ENCODE data around the gene BCL2L12.
"Not testable (repeated sequence)": the region's sequence is repeated elsewhere in the genome, so short reads cannot be mapped to it uniquely, and the experiment has no call there.

Gene BCL2L12

DNA sequence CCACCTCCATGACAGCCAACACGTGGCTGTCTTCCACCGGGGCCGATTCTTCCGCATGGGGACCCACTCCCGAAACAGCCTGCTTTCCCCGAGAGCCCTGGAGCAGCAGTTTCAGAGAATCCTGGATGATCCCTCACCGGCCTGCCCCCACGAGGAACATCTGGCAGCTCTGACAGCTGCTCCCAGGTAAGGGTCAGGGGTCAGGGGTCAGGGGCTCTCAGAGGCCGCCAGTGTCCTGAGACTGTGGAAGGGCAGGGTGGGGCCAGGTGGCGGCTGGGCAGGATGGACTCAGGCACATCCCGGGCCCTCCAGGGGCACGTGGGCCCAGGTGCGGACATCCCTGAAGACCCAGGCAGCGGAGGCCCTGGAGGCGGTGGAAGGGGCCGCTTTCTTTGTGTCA lies 40.2 kb downstream of the BCL2L12 start:
- no peak overlapping the region for H3K27ac ChIP-seq (ENCODE audit: low read depth, low read length)
- no peak overlapping the region for H3K9ac ChIP-seq (ENCODE audit: low read depth in 1 of 2, low read length in 2 of 2)
- H3K4me1 ChIP-seq (ENCODE audit: control insufficient read depth in 1 of 2, insufficient read depth in 2 of 2, low read length in 2 of 2), result no peaks in the 10 kb centered on the region
- no peak overlapping the region for H3K4me3 ChIP-seq (ENCODE audit: low read depth in 1 of 2, low read length in 2 of 2)
- H3K36me3 ChIP-seq (ENCODE audit: control insufficient read depth in 1 of 2, insufficient read depth in 2 of 2, low read length in 2 of 2), result no peaks in the 10 kb centered on the region
- H3K9me3 ChIP-seq (ENCODE audit: control insufficient read depth in 1 of 2, low read length in 2 of 2), result no peaks in the 10 kb centered on the region
- H3K27me3 ChIP-seq (ENCODE audit: control insufficient read depth in 1 of 2, insufficient read depth in 2 of 2, low read length in 2 of 2), result no peaks in the 10 kb centered on the region

DNA sequence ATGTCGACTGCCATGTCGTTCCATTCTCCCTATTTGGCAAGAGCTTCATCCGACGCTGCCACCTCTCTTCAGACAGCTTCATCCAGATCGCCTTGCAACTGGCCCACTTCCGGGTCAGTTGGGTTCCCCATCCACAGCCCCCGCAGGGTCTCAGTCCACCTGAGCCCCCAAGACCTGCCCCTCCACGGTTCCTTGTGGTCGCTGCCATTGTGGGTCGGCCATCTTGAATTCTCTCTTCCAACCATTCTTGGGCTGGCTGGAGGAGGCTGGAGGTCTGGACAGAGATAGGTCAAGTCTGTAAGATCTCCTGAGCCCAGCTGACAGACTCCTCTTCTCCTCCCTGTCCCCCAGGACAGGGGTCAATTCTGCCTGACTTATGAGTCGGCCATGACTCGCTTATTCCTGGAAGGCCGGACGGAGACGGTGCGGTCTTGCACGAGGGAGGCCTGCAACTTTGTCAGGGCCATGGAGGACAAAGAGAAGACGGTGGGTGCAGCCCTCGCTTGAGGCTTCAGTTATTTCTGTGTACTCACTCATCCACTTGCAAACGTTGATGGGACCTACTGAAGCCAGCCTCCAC lies 44.7 kb downstream of the BCL2L12 start:
- Histone ChIP-seq H3K27me3 (ENCODE audit: control insufficient read depth in 1 of 2, insufficient read depth in 2 of 2, low read length in 2 of 2) (no peaks in the 10 kb centered on the region), H3K9me3 (ENCODE audit: control insufficient read depth in 1 of 2, low read length in 2 of 2) (no peaks in the 10 kb centered on the region), H3K9ac (ENCODE audit: low read depth in 1 of 2, low read length in 2 of 2) (no peak overlapping the region), H3K36me3 (ENCODE audit: control insufficient read depth in 1 of 2, insufficient read depth in 2 of 2, low read length in 2 of 2) (no peaks in the 10 kb centered on the region), H3K4me1 (ENCODE audit: control insufficient read depth in 1 of 2, insufficient read depth in 2 of 2, low read length in 2 of 2) (no peaks in the 10 kb centered on the region), H3K27ac (ENCODE audit: low read depth, low read length) (no peak overlapping the region), H3K4me3 (ENCODE audit: low read depth in 1 of 2, low read length in 2 of 2) (no peak overlapping the region)

DNA sequence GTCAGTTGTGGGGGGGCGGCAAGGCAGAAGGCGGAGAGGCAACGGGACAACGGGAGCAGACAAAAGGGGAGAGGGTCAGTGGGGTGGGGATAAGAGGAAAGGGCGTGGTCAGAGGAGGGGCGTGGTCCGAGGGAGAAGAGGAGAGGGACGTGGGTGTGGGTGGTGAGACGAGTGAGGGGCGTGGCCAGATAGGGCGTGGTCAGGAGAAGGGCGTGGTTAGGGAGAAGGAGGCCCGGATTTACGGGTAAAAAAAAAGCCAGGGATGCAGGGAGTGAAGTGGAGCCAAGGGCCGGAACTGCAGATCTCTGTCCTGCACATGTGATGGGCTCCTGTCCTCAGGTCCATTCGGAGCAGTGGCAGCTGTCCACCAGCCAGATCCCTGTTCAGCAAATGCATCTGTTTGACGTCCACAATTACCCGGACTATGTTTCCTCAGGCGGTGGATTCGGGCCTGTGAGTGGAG lies 46.7 kb downstream of the BCL2L12 start:
- Histone ChIP-seq H3K4me1 (ENCODE audit: control insufficient read depth in 1 of 2, insufficient read depth in 2 of 2, low read length in 2 of 2) (no peaks in the 10 kb centered on the region), H3K4me3 (ENCODE audit: low read depth in 1 of 2, low read length in 2 of 2) (no peak overlapping the region), H3K9ac (ENCODE audit: low read depth in 1 of 2, low read length in 2 of 2) (no peak overlapping the region), H3K27ac (ENCODE audit: low read depth, low read length) (no peak overlapping the region), H3K27me3 (ENCODE audit: control insufficient read depth in 1 of 2, insufficient read depth in 2 of 2, low read length in 2 of 2) (no peaks in the 10 kb centered on the region), H3K36me3 (ENCODE audit: control insufficient read depth in 1 of 2, insufficient read depth in 2 of 2, low read length in 2 of 2) (no peaks in the 10 kb centered on the region), H3K9me3 (ENCODE audit: control insufficient read depth in 1 of 2, low read length in 2 of 2) (no peaks in the 10 kb centered on the region)

DNA sequence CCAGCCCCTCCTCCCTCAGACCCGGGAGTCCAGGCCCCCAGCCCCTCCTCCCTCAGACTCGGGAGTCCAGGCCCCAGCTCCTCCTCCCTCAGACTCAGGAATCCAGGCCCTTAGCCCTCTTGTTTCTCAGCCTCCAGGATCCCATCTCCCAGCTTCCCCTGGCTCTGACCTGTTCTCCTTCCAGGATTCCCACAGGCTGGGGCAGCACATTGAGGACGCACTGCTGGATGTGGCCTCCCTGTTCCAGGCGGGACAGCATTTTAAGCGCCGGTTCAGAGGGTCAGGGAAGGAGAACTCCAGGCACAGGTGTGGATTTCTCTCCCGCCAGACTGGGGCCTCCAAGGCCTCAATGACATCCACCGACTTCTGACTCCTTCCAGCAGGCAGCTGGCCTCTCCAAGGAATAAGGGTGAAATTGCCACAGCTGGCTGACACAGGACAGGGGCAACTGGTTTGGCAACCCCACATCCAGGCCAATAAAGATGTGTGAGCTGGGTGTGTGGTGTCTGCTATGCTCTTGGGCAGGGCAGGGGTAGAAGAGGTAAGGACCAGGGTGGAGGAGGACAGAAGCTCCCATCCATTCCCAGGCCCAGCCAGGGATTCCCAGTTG lies 47.6 kb downstream of the BCL2L12 start:
- Histone ChIP-seq H3K36me3 (ENCODE audit: control insufficient read depth in 1 of 2, insufficient read depth in 2 of 2, low read length in 2 of 2) (no peaks in the 10 kb centered on the region), H3K27ac (ENCODE audit: low read depth, low read length) (no peak overlapping the region), H3K9me3 (ENCODE audit: control insufficient read depth in 1 of 2, low read length in 2 of 2) (no peaks in the 10 kb centered on the region), H3K4me1 (ENCODE audit: control insufficient read depth in 1 of 2, insufficient read depth in 2 of 2, low read length in 2 of 2) (no peaks in the 10 kb centered on the region), H3K4me3 (ENCODE audit: low read depth in 1 of 2, low read length in 2 of 2) (no peak overlapping the region), H3K27me3 (ENCODE audit: control insufficient read depth in 1 of 2, insufficient read depth in 2 of 2, low read length in 2 of 2) (no peaks in the 10 kb centered on the region), H3K9ac (ENCODE audit: low read depth in 1 of 2, low read length in 2 of 2) (no peak overlapping the region)

DNA sequence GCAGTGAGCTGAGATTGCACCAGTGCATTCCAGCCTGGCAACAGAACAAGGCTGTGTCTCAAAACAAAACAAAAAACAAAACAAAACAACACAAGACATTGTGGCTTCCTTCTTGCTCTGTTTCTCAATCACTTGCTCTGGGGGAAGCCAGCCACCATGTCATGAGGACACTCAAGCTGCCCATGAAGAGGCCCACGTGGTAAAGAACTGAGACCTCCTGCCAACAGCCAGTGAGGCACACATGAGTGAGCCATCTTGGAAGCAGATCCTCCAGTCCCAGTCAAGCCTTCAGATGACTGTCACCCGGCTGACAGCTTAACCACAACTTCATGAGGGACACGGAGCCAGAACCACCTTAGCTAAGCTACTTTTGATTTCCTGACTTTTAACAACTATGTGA lies 50.4 kb downstream of the BCL2L12 start:
- Histone ChIP-seq H3K9me3 (ENCODE audit: control insufficient read depth in 1 of 2, low read length in 2 of 2) (no peaks in the 10 kb centered on the region), H3K27me3 (ENCODE audit: control insufficient read depth in 1 of 2, insufficient read depth in 2 of 2, low read length in 2 of 2) (no peaks in the 10 kb centered on the region), H3K4me1 (ENCODE audit: control insufficient read depth in 1 of 2, insufficient read depth in 2 of 2, low read length in 2 of 2) (no peaks in the 10 kb centered on the region), H3K27ac (ENCODE audit: low read depth, low read length) (no peak overlapping the region), H3K9ac (ENCODE audit: low read depth in 1 of 2, low read length in 2 of 2) (no peak overlapping the region), H3K36me3 (ENCODE audit: control insufficient read depth in 1 of 2, insufficient read depth in 2 of 2, low read length in 2 of 2) (no peaks in the 10 kb centered on the region), H3K4me3 (ENCODE audit: low read depth in 1 of 2, low read length in 2 of 2) (no peak overlapping the region)

DNA sequence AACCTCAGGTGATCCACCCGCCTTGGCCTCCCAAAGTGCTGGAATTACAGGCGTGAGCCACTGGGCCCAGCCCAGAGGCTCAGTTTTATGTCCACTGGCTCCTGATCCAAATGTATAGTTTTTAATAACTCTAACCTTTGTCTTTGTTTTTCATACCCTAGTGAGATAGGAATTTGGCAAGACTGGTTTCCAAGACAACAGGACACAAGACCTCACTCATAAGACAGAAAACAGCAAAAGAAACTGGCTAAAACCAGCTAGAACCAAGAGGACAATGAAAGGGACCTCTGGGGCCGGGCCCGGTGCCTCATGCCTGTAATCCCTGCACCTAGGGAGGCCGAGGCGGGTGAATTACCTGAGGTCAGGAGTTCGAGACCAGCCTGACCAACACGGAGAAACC lies 52.8 kb downstream of the BCL2L12 start:
- no peaks in the 10 kb centered on the region for H3K27me3 ChIP-seq (ENCODE audit: control insufficient read depth in 1 of 2, insufficient read depth in 2 of 2, low read length in 2 of 2)
- no peaks in the 10 kb centered on the region for H3K9me3 ChIP-seq (ENCODE audit: control insufficient read depth in 1 of 2, low read length in 2 of 2)
- H3K36me3 ChIP-seq (ENCODE audit: control insufficient read depth in 1 of 2, insufficient read depth in 2 of 2, low read length in 2 of 2), result no peaks in the 10 kb centered on the region
- H3K4me1 ChIP-seq (ENCODE audit: control insufficient read depth in 1 of 2, insufficient read depth in 2 of 2, low read length in 2 of 2), result no peaks in the 10 kb centered on the region
- H3K9ac ChIP-seq (ENCODE audit: low read depth in 1 of 2, low read length in 2 of 2), result no peak overlapping the region
- no peak overlapping the region for H3K4me3 ChIP-seq (ENCODE audit: low read depth in 1 of 2, low read length in 2 of 2)
- no peak overlapping the region for H3K27ac ChIP-seq (ENCODE audit: low read depth, low read length)

DNA sequence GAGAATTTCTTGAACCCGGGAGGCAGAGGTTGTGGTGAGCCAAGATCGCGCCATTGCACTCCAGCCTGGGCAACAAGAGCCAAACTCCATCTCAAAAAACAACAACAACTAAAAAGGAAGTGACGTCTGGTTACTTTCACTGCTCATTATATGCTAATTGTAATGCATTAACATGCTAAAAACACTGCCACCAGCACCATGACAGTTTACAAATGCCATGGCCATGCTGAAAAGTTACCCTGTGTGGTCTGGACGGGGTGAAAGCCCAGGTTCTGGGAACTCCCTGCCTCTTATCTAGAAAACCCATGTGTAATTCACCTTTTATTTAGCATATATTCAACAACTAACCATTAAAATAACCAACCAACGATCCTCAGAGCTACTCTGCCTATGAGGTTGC lies 53.3 kb downstream of the BCL2L12 start:
- H3K9me3 ChIP-seq (ENCODE audit: control insufficient read depth in 1 of 2, low read length in 2 of 2), result no peaks in the 10 kb centered on the region
- H3K9ac ChIP-seq (ENCODE audit: low read depth in 1 of 2, low read length in 2 of 2), result no peak overlapping the region
- H3K36me3 ChIP-seq (ENCODE audit: control insufficient read depth in 1 of 2, insufficient read depth in 2 of 2, low read length in 2 of 2), result no peaks in the 10 kb centered on the region
- H3K4me3 ChIP-seq (ENCODE audit: low read depth in 1 of 2, low read length in 2 of 2), result no peak overlapping the region
- H3K27ac ChIP-seq (ENCODE audit: low read depth, low read length), result no peak overlapping the region
- no peaks in the 10 kb centered on the region for H3K27me3 ChIP-seq (ENCODE audit: control insufficient read depth in 1 of 2, insufficient read depth in 2 of 2, low read length in 2 of 2)
- no peaks in the 10 kb centered on the region for H3K4me1 ChIP-seq (ENCODE audit: control insufficient read depth in 1 of 2, insufficient read depth in 2 of 2, low read length in 2 of 2)

DNA sequence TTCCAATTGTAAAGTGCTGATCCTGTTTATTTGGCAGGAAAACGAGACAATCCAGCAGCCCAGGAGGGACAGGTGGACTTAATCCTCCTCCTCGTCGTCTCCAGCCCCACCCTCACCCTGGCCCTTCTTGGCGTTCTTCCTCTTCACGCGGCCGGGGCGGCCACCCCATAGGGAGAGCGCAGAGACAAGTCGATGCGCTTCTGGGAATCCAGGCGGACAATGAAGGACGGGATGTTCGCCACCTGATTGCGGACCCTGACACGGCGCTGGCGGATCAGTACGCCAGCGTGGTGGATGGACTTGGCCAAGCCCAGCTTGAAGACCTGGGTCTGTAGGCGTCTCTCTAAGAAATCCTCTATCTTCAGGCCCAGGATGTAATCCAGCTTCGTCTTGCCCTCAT lies 53.7 kb downstream of the BCL2L12 start:
- H3K9ac ChIP-seq (ENCODE audit: low read depth in 1 of 2, low read length in 2 of 2); H3K27ac ChIP-seq (ENCODE audit: low read depth, low read length); H3K4me3 ChIP-seq (ENCODE audit: low read depth in 1 of 2, low read length in 2 of 2); H3K9me3 ChIP-seq (ENCODE audit: control insufficient read depth in 1 of 2, low read length in 2 of 2); H3K27me3 ChIP-seq (ENCODE audit: control insufficient read depth in 1 of 2, insufficient read depth in 2 of 2, low read length in 2 of 2); H3K36me3 ChIP-seq (ENCODE audit: control insufficient read depth in 1 of 2, insufficient read depth in 2 of 2, low read length in 2 of 2); H3K4me1 ChIP-seq (ENCODE audit: control insufficient read depth in 1 of 2, insufficient read depth in 2 of 2, low read length in 2 of 2): not testable (repeated sequence)

All from duodenal mucosa (tissue), 2 donors.